Ectodermal cell (in vitro differentiated cells): ENCODE results near the gene GDAP2.

Experiments
- H3K27ac ChIP-seq: 2 replicates; pipeline ENCODE4 v1.7.0; 2013; ENCODE audit warnings: mild to moderate bottlenecking, low read depth, low read length; ENCODE audit not compliant: insufficient read depth, poor library complexity, severe bottlenecking
- H3K27me3 ChIP-seq: 2 replicates; pipeline ENCODE4 v1.7.0; 2013; ENCODE audit warnings: mild to moderate bottlenecking, low read length; ENCODE audit not compliant: insufficient read depth, control insufficient read depth, poor library complexity, severe bottlenecking
- H3K36me3 ChIP-seq: one replicate; pipeline ENCODE4 v1.7.0; 2013; ENCODE audit warnings: low read length; ENCODE audit not compliant: control insufficient read depth, insufficient read depth
- H3K4me1 ChIP-seq: one replicate; pipeline ENCODE4 v1.7.0; 2013; ENCODE audit warnings: low read length; ENCODE audit not compliant: control insufficient read depth, insufficient read depth
- H3K4me3 ChIP-seq: 2 replicates; pipeline ENCODE4 v1.7.0; 2013; ENCODE audit warnings: low read depth, low read length, control low read depth; ENCODE audit not compliant: insufficient read depth
- H3K9me3 ChIP-seq: 2 replicates; pipeline ENCODE4 v1.7.0; 2013; ENCODE audit warnings: mild to moderate bottlenecking, low read length, moderate library complexity; ENCODE audit not compliant: control insufficient read depth
- WGBS, 2 experiments: methylation state at CpG; one replicate each; pipeline ENCODE4 v1.1.7; 2013; ENCODE audit warnings: missing lambda C conversion rate in 2 of 2; 5-methylcytosine and 5-hydroxymethylcytosine counted together

Gene GDAP2

GRCh38 chr1:117818456-117818855, 111.0 kb downstream of the GDAP2 start:
- H3K4me1 ChIP-seq, result no peaks in the 10 kb centered on the region
- no peak overlapping the region for H3K27ac ChIP-seq
- H3K36me3 ChIP-seq, result no peaks in the 10 kb centered on the region
- no peaks in the 10 kb centered on the region for H3K27me3 ChIP-seq
- no peaks in the 10 kb centered on the region for H3K9me3 ChIP-seq
- H3K4me3 ChIP-seq, result no peak overlapping the region
- WGBS, 2 experiments, result 92 to 96% methylated on average over 8 of the region's 8 CpGs

DNA sequence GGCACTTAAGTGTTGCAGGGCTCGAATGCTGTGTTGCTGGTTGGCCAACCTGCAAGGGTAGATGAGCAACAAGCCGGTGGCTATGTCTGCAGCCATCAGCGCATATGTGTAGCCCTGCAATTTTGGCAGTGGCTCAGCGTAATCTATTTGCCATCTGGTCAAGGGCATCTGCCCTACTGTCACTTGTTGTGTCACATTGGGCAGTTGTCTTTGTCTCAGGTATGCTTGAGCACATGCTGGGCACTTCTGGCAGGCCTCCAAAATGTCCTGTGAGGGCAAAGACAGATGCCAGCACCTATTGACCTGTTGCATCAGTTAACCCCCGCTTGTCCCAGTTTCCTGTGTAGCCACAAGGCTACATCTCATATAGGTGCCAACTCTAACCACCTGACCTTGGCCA, 111.8 kb downstream of the GDAP2 start:
- H3K4me1 ChIP-seq, result no peaks in the 10 kb centered on the region
- WGBS, 2 experiments, result 93% methylated on average over 5 of the region's 5 CpGs
- no peaks in the 10 kb centered on the region for H3K36me3 ChIP-seq
- H3K4me3 ChIP-seq, result no peak overlapping the region
- no peak overlapping the region for H3K27ac ChIP-seq
- no peaks in the 10 kb centered on the region for H3K9me3 ChIP-seq
- no peaks in the 10 kb centered on the region for H3K27me3 ChIP-seq

DNA sequence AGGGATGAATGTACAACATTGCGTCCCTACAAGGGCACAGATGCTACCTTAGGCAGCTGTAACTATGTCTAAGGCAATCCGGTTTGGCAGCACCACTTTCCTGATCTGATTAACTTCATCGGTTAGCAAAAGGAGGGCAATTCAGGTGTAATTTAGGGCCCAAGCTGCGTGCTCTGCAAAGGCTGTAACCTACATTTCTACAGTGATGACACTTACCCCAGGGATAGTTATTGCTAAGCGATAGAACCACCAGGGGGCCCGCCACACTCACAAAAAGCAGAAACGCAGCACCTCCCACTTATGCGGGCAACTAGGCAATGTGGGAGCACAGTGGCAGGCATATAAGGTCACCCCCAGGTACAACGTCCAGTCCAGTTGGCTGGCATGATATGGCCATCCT, 113.5 kb downstream of the GDAP2 start:
- 85 to 90% methylated on average over 9 of the region's 9 CpGs for WGBS, 2 experiments
- H3K4me1 ChIP-seq, result no peaks in the 10 kb centered on the region
- no peak overlapping the region for H3K4me3 ChIP-seq
- no peak overlapping the region for H3K27ac ChIP-seq
- no peaks in the 10 kb centered on the region for H3K36me3 ChIP-seq
- H3K9me3 ChIP-seq, result no peaks in the 10 kb centered on the region
- no peaks in the 10 kb centered on the region for H3K27me3 ChIP-seq

- Histone ChIP-seq H3K4me3 (no peak overlapping the region), H3K27me3 (no peaks in the 10 kb centered on the region), H3K9me3 (no peaks in the 10 kb centered on the region), H3K4me1 (no peaks in the 10 kb centered on the region), H3K36me3 (no peaks in the 10 kb centered on the region), H3K27ac (no peak overlapping the region)
- 89 to 91% methylated on average over 5 to 6 of the region's 6 CpGs for WGBS, 2 experiments
Observed at GRCh38 chr1:117814856-117815797, 114.3 kb downstream of the GDAP2 start.
